ENCODE data around the gene ZBTB46.
"Not testable (repeated sequence)": the region's sequence is repeated elsewhere in the genome, so short reads cannot be mapped to it uniquely, and the experiment has no call there.

The ZBTB46 gene

GRCh38 chr20:63734946-63735858 lies 95.9 kb downstream of the ZBTB46 start:
- no peak for TF ChIP-seq CTCF (IDR thresholded peaks at IDR 0.05; ENCODE audit: extremely low read depth, missing control alignments)
- no peak for DNase-seq (ENCODE audit: low spot score)

- no peak for TF ChIP-seq CTCF (IDR thresholded peaks at IDR 0.05; ENCODE audit: extremely low read depth, missing control alignments)
- peak; percentile 22 for DNase-seq (ENCODE audit: low spot score)
Observed at GRCh38 chr20:63734111-63734945, 96.7 kb downstream of the ZBTB46 start.

- no peak for TF ChIP-seq CTCF (IDR thresholded peaks at IDR 0.05; ENCODE audit: extremely low read depth, missing control alignments)
- DNase-seq (ENCODE audit: low spot score), result no peak
Observed at GRCh38 chr20:63733579-63734081, 97.4 kb downstream of the ZBTB46 start.

GRCh38 chr20:63733117-63733516 lies 97.9 kb downstream of the ZBTB46 start:
- no peak for DNase-seq (ENCODE audit: low spot score)
- no peak for TF ChIP-seq CTCF (IDR thresholded peaks at IDR 0.05; ENCODE audit: extremely low read depth, missing control alignments)

GRCh38 chr20:63732118-63733095 lies 98.7 kb downstream of the ZBTB46 start:
- no peak for DNase-seq (ENCODE audit: low spot score)
- TF ChIP-seq CTCF (IDR thresholded peaks at IDR 0.05; ENCODE audit: extremely low read depth, missing control alignments), result no peak

- no peak for TF ChIP-seq CTCF (IDR thresholded peaks at IDR 0.05; ENCODE audit: extremely low read depth, missing control alignments)
- DNase-seq (ENCODE audit: low spot score), result no peak
Observed at GRCh38 chr20:63731410-63731809, 99.7 kb downstream of the ZBTB46 start.

- DNase-seq (ENCODE audit: low spot score), result not testable (repeated sequence)
Observed at GRCh38 chr20:63730189-63730733, 100.8 kb downstream of the ZBTB46 start.

GRCh38 chr20:63722967-63723622 lies 108.0 kb downstream of the ZBTB46 start:
- not testable (repeated sequence) for DNase-seq (ENCODE audit: low spot score)
